Vagina (tissue), 2 donors: Measurements from ENCODE around the gene CTDSP2. TPM values are rescaled to one million over a fixed set of nuclear protein-coding genes. Genes with fewer than 3 reads are reported as not detected.
A peak's percentile ranks its signal among the peaks of the same experiment; 100 is the strongest.

Source experiments
- DNase-seq, 2 donors: peaks; one replicate each; pipeline ENCODE4 v3.0.0-alpha.2; 2017; ENCODE audit errors: extremely low spot score in 2 of 2
- H3K27ac ChIP-seq: fragments of 200-600 bp; sonication (generic); one replicate; pipeline ENCODE4 v1.5.1; 2019
- H3K27me3 ChIP-seq: fragments of 200-600 bp; sonication (generic); one replicate; pipeline ENCODE4 v1.5.1; 2019
- H3K36me3 ChIP-seq, 2 donors: fragments of 200-600 bp; sonication (generic); one replicate each; pipeline ENCODE4 v1.5.1; 2017 to 2019
- H3K4me1 ChIP-seq: fragments of 200-600 bp; sonication (generic); one replicate; pipeline ENCODE4 v1.5.1; 2019
- H3K4me3 ChIP-seq, 2 donors: fragments of 200-600 bp; sonication (generic); 1 replicate in 1 of 2; 2 replicates in 1 of 2; pipeline ENCODE4 v1.5.1; 2016 to 2019
- H3K9me3 ChIP-seq: fragments of 200-600 bp; sonication (generic); one replicate; pipeline ENCODE4 v1.5.1; 2019
- POLR2A ChIP-seq, 2 donors: fragments of 450-650 bp; IDR thresholded peaks; one replicate each; pipeline ENCODE4 v1.6.1; 2017; ENCODE audit warnings: antibody characterized with exemption in 2 of 2, mild to moderate bottlenecking in 2 of 2, moderate library complexity in 2 of 2
- POLR2AphosphoS5 ChIP-seq, 2 donors: sonication (generic); formaldehyde crosslinking; IDR thresholded peaks; one replicate each; pipeline ENCODE4 v1.9.0; 2017; ENCODE audit warnings: antibody characterized with exemption in 2 of 2, mild to moderate bottlenecking in 2 of 2, low read depth in 1 of 2; ENCODE audit not compliant: insufficient read depth in 1 of 2
- intact Hi-C: fragments of 100-400 bp; cut with DNase I; formaldehyde crosslinking; loops from one replicate; pipeline ENCODE4 v1.15.1; 2023
- total RNA-seq: library from RNA; depleted of rRNA; stranded (reverse); fragments of >200 nt; gene quantifications from one replicate; pipeline ENCODE4 v1.2.3, GENCODE V29; 2016
- TF ChIP-seq, protein P1 (sequence below), 3 experiments: fragments of 450-650 bp in 2 of 3; fragments of 200-600 bp in 1 of 3; sonication (generic) in 1 of 3; IDR thresholded peaks; one replicate each; pipeline ENCODE4 v1.5.1; 2017 to 2019; ENCODE audit warnings: antibody characterized with exemption in 3 of 3, mild to moderate bottlenecking in 2 of 3, moderate library complexity in 2 of 3

The CTDSP2 gene, protein sequence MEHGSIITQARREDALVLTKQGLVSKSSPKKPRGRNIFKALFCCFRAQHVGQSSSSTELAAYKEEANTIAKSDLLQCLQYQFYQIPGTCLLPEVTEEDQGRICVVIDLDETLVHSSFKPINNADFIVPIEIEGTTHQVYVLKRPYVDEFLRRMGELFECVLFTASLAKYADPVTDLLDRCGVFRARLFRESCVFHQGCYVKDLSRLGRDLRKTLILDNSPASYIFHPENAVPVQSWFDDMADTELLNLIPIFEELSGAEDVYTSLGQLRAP
- 108 TPM for total RNA-seq

GRCh38 chr12:57846577-57847319 lies at the start of gene CTDSP2:
Gene CTDSP2, minus strand, starts transcription at chr12:57846729. Its CDS starts 294 bp downstream, at chr12:57846435.
- DNase-seq = peak in 1 of 2 donors; percentile 99
- Histone ChIP-seq H3K27me3 (no peaks in the 10 kb centered on the region), H3K27ac (peak within 1 kb of the TSS; percentile 99), H3K4me3 (peak within 1 kb of the TSS; percentile 93 to 96), H3K36me3 (no peaks in the 10 kb centered on the region), H3K9me3 (no peaks in the 10 kb centered on the region), H3K4me1 (peaks cover 35% of the 10 kb centered on the region)
- TF ChIP-seq POLR2A (IDR thresholded peaks at IDR 0.05) (peak; percentile 46 to 88), POLR2AphosphoS5 (IDR thresholded peaks at IDR 0.05; ENCODE audit: insufficient read depth in 1 of 2, low read depth in 1 of 2) (peak; percentile 59 to 85)
- TF ChIP-seq, protein P1, sequence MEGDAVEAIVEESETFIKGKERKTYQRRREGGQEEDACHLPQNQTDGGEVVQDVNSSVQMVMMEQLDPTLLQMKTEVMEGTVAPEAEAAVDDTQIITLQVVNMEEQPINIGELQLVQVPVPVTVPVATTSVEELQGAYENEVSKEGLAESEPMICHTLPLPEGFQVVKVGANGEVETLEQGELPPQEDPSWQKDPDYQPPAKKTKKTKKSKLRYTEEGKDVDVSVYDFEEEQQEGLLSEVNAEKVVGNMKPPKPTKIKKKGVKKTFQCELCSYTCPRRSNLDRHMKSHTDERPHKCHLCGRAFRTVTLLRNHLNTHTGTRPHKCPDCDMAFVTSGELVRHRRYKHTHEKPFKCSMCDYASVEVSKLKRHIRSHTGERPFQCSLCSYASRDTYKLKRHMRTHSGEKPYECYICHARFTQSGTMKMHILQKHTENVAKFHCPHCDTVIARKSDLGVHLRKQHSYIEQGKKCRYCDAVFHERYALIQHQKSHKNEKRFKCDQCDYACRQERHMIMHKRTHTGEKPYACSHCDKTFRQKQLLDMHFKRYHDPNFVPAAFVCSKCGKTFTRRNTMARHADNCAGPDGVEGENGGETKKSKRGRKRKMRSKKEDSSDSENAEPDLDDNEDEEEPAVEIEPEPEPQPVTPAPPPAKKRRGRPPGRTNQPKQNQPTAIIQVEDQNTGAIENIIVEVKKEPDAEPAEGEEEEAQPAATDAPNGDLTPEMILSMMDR (IDR thresholded peaks at IDR 0.05) = no peak
- intact Hi-C loops = no loop called here

- no peak for DNase-seq
- peak overlapping the region; percentile 97 for H3K27ac ChIP-seq
- intact Hi-C loops = loop anchor here (5.0 kb wide), 1 partner anchor 64 kb away; no protein-coding TSS in a partner anchor
- no peaks in the 10 kb centered on the region for H3K9me3 ChIP-seq
- H3K36me3 ChIP-seq = no peaks in the 10 kb centered on the region
- no peaks in the 10 kb centered on the region for H3K27me3 ChIP-seq
- H3K4me1 ChIP-seq = peaks cover 84% of the 10 kb centered on the region
- TF ChIP-seq POLR2A (IDR thresholded peaks at IDR 0.05) (no peak), POLR2AphosphoS5 (IDR thresholded peaks at IDR 0.05; ENCODE audit: insufficient read depth in 1 of 2, low read depth in 1 of 2) (no peak)
- TF ChIP-seq, protein P1 (IDR thresholded peaks at IDR 0.05) = peak in 1 of 3 experiments; percentile 38
- peak overlapping the region; percentile 55 to 77 for H3K4me3 ChIP-seq
Observed at GRCh38 chr12:57896115-57896433, 49.5 kb upstream of the CTDSP2 start.

- intact Hi-C loops = loop anchor here (2.0 to 5.0 kb wide), 2 partner anchors 51 to 63 kb away; no protein-coding TSS in a partner anchor
- TF ChIP-seq POLR2AphosphoS5 (IDR thresholded peaks at IDR 0.05; ENCODE audit: insufficient read depth in 1 of 2, low read depth in 1 of 2) (no peak), POLR2A (IDR thresholded peaks at IDR 0.05) (no peak)
- TF ChIP-seq, protein P1 (IDR thresholded peaks at IDR 0.05) = no peak
- H3K4me1 ChIP-seq = peaks cover 89% of the 10 kb centered on the region
- H3K27ac ChIP-seq = peak overlapping the region; percentile 97
- no peak for DNase-seq
- H3K9me3 ChIP-seq = no peaks in the 10 kb centered on the region
- no peaks in the 10 kb centered on the region for H3K27me3 ChIP-seq
- H3K4me3 ChIP-seq = peak overlapping the region; percentile 55 to 77
- H3K36me3 ChIP-seq = no peaks in the 10 kb centered on the region
Observed at GRCh38 chr12:57895389-57896114, 49.0 kb upstream of the CTDSP2 start.

GRCh38 chr12:57894399-57895292 lies 48.1 kb upstream of the CTDSP2 start:
- no peak for DNase-seq
- Histone ChIP-seq H3K27me3 (no peaks in the 10 kb centered on the region), H3K9me3 (no peaks in the 10 kb centered on the region), H3K4me3 (peak overlapping the region; percentile 1 to 18), H3K36me3 (no peaks in the 10 kb centered on the region), H3K4me1 (peaks cover 96% of the 10 kb centered on the region), H3K27ac (peak overlapping the region; percentile 97)
- intact Hi-C loops = loop anchor here (2.0 to 5.0 kb wide), 2 partner anchors 50 to 62 kb away; no protein-coding TSS in a partner anchor
- TF ChIP-seq, protein P1 (IDR thresholded peaks at IDR 0.05) = no peak
- TF ChIP-seq POLR2A (IDR thresholded peaks at IDR 0.05) = no peak
- TF ChIP-seq POLR2AphosphoS5 (IDR thresholded peaks at IDR 0.05; ENCODE audit: insufficient read depth in 1 of 2, low read depth in 1 of 2) = no peak
